GM23338 (cell line): ENCODE measurements around the gene PRDM11. TPM values are rescaled to one million over a fixed set of nuclear protein-coding genes. Genes with fewer than 3 reads are reported as not detected.

Experiments
- ATAC-seq: fragments of 200-7000 bp; cut with Tn5 transposase; 3 replicates; pipeline ENCODE4 v1.9.1; 2020
- DNase-seq: peaks from one replicate; pipeline ENCODE4 v3.0.0-alpha.2; 2015; ENCODE audit warnings: low spot score
- H2AFZ ChIP-seq: fragments of 200-600 bp; sonication (generic); 2 replicates; pipeline ENCODE4 v1.8.0; 2016; ENCODE audit warnings: antibody characterized with exemption, mild to moderate bottlenecking, moderate library complexity
- H3F3A ChIP-seq: fragments of 200-600 bp; sonication (generic); replicated peaks from 2 replicates; pipeline ENCODE4 v1.8.0; 2017; ENCODE audit warnings: antibody characterized with exemption, mixed run types, low read depth
- H3K27ac ChIP-seq: fragments of 200-600 bp; sonication (generic); 2 replicates; pipeline ENCODE4 v1.6.1; 2016; ENCODE audit warnings: low read depth
- H3K27me3 ChIP-seq: fragments of 200-600 bp; sonication (generic); 2 replicates; pipeline ENCODE4 v1.8.0; 2016; ENCODE audit warnings: mild to moderate bottlenecking, mixed run types, moderate library complexity; ENCODE audit not compliant: insufficient read depth
- H3K36me3 ChIP-seq: fragments of 200-600 bp; sonication (generic); 2 replicates; pipeline ENCODE4 v1.8.0; 2016; ENCODE audit warnings: mild to moderate bottlenecking; ENCODE audit not compliant: insufficient read depth
- H3K4me1 ChIP-seq: fragments of 200-600 bp; sonication (generic); 2 replicates; pipeline ENCODE4 v1.8.0; 2016; ENCODE audit warnings: mild to moderate bottlenecking, moderate library complexity; ENCODE audit not compliant: insufficient read depth
- H3K4me2 ChIP-seq: fragments of 200-600 bp; sonication (generic); 2 replicates; pipeline ENCODE4 v1.7.1; 2017; ENCODE audit warnings: mixed run types
- H3K4me3 ChIP-seq: fragments of 200-600 bp; sonication (generic); 2 replicates; pipeline ENCODE4 v1.6.1; 2016; ENCODE audit warnings: mixed run types
- H3K79me2 ChIP-seq: fragments of 200-600 bp; sonication (generic); replicated peaks from 2 replicates; pipeline ENCODE4 v1.8.0; 2017; ENCODE audit warnings: mild to moderate bottlenecking; ENCODE audit not compliant: insufficient read depth
- H3K9me2 ChIP-seq: fragments of 200-600 bp; sonication (generic); 2 replicates; pipeline ENCODE4 v1.8.0; 2017; ENCODE audit not compliant: insufficient read depth
- H4K20me1 ChIP-seq: fragments of 200-600 bp; sonication (generic); replicated peaks from 2 replicates; pipeline ENCODE4 v1.8.0; 2017; ENCODE audit warnings: mild to moderate bottlenecking; ENCODE audit not compliant: insufficient read depth
- H3K27ac Mint-ChIP-seq: 2 replicates; pipeline ENCODE4 v1.8.0; 2020; ENCODE audit warnings: inconsistent platforms, mild to moderate bottlenecking, moderate library complexity, mixed read lengths
- H3K27me3 Mint-ChIP-seq: 3 replicates; pipeline ENCODE4 v1.8.0; 2022; ENCODE audit warnings: low read depth, mild to moderate bottlenecking, moderate library complexity, mixed read lengths, inconsistent platforms; ENCODE audit not compliant: insufficient read depth, poor library complexity
- H3K36me3 Mint-ChIP-seq: 3 replicates; pipeline ENCODE4 v1.8.0; 2021; ENCODE audit warnings: low read depth, mild to moderate bottlenecking, inconsistent platforms, moderate library complexity, mixed read lengths
- H3K4me1 Mint-ChIP-seq: 3 replicates; pipeline ENCODE4 v1.8.0; 2020; ENCODE audit warnings: mild to moderate bottlenecking, inconsistent platforms, mixed read lengths
- H3K4me3 Mint-ChIP-seq: 3 replicates; pipeline ENCODE4 v1.8.0; 2021; ENCODE audit warnings: moderate library complexity, mild to moderate bottlenecking, inconsistent platforms, mixed read lengths
- H3K9me3 Mint-ChIP-seq: 3 replicates; pipeline ENCODE4 v1.8.0; 2020; ENCODE audit warnings: moderate library complexity, mild to moderate bottlenecking, inconsistent platforms, mixed read lengths
- CREB1 ChIP-seq: fragments of 250-450 bp; sonication (Bioruptor Pico); IDR thresholded peaks from 2 replicates; pipeline ENCODE4 v1.5.0; 2020; ENCODE audit warnings: low read depth, mild to moderate bottlenecking, moderate library complexity
- CTCF ChIP-seq, 2 experiments: fragments of 200-600 bp in 1 of 2; sonication (generic) in 1 of 2; conservative IDR thresholded peaks; 2 replicates each; pipeline versions ENCODE4 v1.5.1 to v1.6.1; 2016 to 2017; ENCODE audit warnings: antibody characterized with exemption in 2 of 2, low read depth in 2 of 2, mild to moderate bottlenecking in 2 of 2, moderate library complexity in 1 of 2
- EZH2 ChIP-seq: fragments of 200-600 bp; sonication (generic); IDR thresholded peaks from one replicate; pipeline ENCODE4 v1.8.0; 2017; ENCODE audit warnings: antibody characterized with exemption, mild to moderate bottlenecking, low read depth; ENCODE audit not compliant: unreplicated experiment
- EZH2phosphoT487 ChIP-seq: fragments of 200-600 bp; sonication (generic); IDR thresholded peaks from one replicate; pipeline ENCODE4 v1.8.1; 2018; ENCODE audit warnings: antibody characterized with exemption; ENCODE audit not compliant: unreplicated experiment
- JUNB ChIP-seq: IDR thresholded peaks from one replicate; pipeline ENCODE4 v1.6.1; 2016; ENCODE audit warnings: antibody characterized with exemption; ENCODE audit not compliant: unreplicated experiment
- NANOG ChIP-seq: IDR thresholded peaks from 2 replicates; pipeline ENCODE4 v1.6.1; 2016; ENCODE audit warnings: antibody characterized with exemption, borderline replicate concordance
- POLR2AphosphoS5 ChIP-seq: IDR thresholded peaks from 2 replicates; pipeline ENCODE4 v1.6.1; 2016; ENCODE audit warnings: antibody characterized with exemption, low read depth
- REST ChIP-seq: IDR thresholded peaks from one replicate; pipeline ENCODE4 v1.6.1; 2018; ENCODE audit warnings: antibody characterized with exemption; ENCODE audit not compliant: unreplicated experiment
- STAT1 ChIP-seq: IDR thresholded peaks from one replicate; pipeline ENCODE4 v1.6.1; 2016; ENCODE audit warnings: antibody characterized with exemption; ENCODE audit not compliant: unreplicated experiment
- ZNF114 ChIP-seq: fragments of 250-450 bp; sonication (Bioruptor Pico); IDR thresholded peaks from 2 replicates; pipeline ENCODE4 v1.5.0; 2020; ENCODE audit warnings: mild to moderate bottlenecking, moderate library complexity
- ZNF331 ChIP-seq: fragments of 250-450 bp; sonication (Bioruptor Pico); IDR thresholded peaks from 2 replicates; pipeline ENCODE4 v1.5.0; 2020; ENCODE audit warnings: low read depth, mild to moderate bottlenecking, moderate library complexity
- ZNF462 ChIP-seq: fragments of 250-450 bp; sonication (Bioruptor Pico); IDR thresholded peaks from 2 replicates; pipeline ENCODE4 v1.5.0; 2020; ENCODE audit warnings: mild to moderate bottlenecking, moderate library complexity
- polyA plus RNA-seq: library from polyadenylated mRNA; unstranded; fragments of >200 nt; fragmentation: Nextera tagmentation; extraction: Ambion mirVana; gene quantifications from 2 replicates; pipeline ENCODE4 v1.2.1, GENCODE V29; 2016
- total RNA-seq: library from RNA; depleted of rRNA; stranded (reverse); fragments of >200 nt; shearing (Covaris generic); gene quantifications from 2 replicates; pipeline ENCODE4 v1.2.3, GENCODE V29; 2014
- TF ChIP-seq, protein P1 (sequence below): IDR thresholded peaks from 2 replicates; pipeline ENCODE4 v1.6.1; 2016; ENCODE audit warnings: antibody characterized with exemption

PRDM11 gene
- total and polyA plus RNA-seq, 2 experiments from 2014 or later, result 0.97 to 10.4 TPM

- DNase-seq (no peak), ATAC-seq (no peak)
- Histone ChIP-seq H3K79me2 (no peaks in the 10 kb centered on the region), H3K27ac (no peak overlapping the region), H3K9me2 (no peaks in the 10 kb centered on the region), H3F3A (no peaks in the 10 kb centered on the region), H3K4me3 (no peak overlapping the region), H4K20me1 (no peaks in the 10 kb centered on the region; the same call in 1 of the 2 replicates), H3K27me3 (no peaks in the 10 kb centered on the region), H2AFZ (no peak overlapping the region), H3K4me2 (no peak overlapping the region), H3K4me1 (peaks cover 1% of the 10 kb centered on the region; the same call in 1 of the 2 replicates), H3K36me3 (no peaks in the 10 kb centered on the region)
- Mint-ChIP-seq H3K27ac (no peak overlapping the region), H3K4me1 (peaks cover under 1% of the 10 kb centered on the region), H3K4me3 (no peak overlapping the region), H3K27me3 (peaks cover 4% of the 10 kb centered on the region), H3K9me3 (no peaks in the 10 kb centered on the region), H3K36me3 (no peaks in the 10 kb centered on the region)
- no peak for TF ChIP-seq JUNB
- TF ChIP-seq, protein P1, sequence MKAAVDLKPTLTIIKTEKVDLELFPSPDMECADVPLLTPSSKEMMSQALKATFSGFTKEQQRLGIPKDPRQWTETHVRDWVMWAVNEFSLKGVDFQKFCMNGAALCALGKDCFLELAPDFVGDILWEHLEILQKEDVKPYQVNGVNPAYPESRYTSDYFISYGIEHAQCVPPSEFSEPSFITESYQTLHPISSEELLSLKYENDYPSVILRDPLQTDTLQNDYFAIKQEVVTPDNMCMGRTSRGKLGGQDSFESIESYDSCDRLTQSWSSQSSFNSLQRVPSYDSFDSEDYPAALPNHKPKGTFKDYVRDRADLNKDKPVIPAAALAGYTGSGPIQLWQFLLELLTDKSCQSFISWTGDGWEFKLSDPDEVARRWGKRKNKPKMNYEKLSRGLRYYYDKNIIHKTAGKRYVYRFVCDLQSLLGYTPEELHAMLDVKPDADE, result no peak
- no peak for TF ChIP-seq REST
- TF ChIP-seq ZNF331 (CRISPR knock-in tag), result no peak
- TF ChIP-seq EZH2, result no peak
- TF ChIP-seq EZH2phosphoT487, result no peak
- TF ChIP-seq NANOG, result no peak
- TF ChIP-seq POLR2AphosphoS5, result no peak
- no peak for TF ChIP-seq CREB1 (CRISPR knock-in tag)
- no peak for TF ChIP-seq STAT1
- TF ChIP-seq ZNF462 (CRISPR knock-in tag), result no peak
- TF ChIP-seq CTCF (conservative IDR thresholded peaks at IDR 0.05; ENCODE audit: low read depth in 2 of 2), result no peak
- TF ChIP-seq ZNF114, result no peak
Measured at GRCh38 chr11:45265969-45266675, 119.7 kb downstream of the PRDM11 start.
